Activated CD4-positive, alpha-beta T cell treated with anti-CD3 and anti-CD28 coated beads, Interleukin-2, amount 50 U/mL, for 48 hours (primary cell): ENCODE measurements around the gene TULP3.

ENCODE experiments used
- DNase-seq, 2 experiments: peaks; one replicate each; pipeline ENCODE4 v3.0.0-alpha.2; 2020

The TULP3 gene

DNA sequence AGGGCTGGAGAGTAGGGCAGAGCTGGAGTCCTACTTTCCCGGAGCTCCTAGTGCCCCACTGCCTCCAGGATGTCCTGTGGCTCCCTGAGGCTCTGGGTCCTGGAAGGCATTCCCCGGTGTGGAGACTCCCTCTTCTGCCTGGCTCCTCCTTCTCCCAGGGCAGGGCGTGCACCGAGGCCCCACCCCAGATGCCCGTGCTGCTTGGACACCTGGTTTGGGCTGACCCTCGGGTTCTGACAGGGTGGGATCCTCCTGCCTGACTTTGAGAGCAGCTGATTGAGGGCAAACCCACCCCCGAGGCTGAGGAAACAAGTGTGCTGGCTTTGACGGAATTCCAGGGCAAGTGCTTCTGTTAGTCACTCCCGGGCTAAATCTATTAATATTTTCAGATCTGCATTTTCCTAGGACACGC, 83.9 kb downstream of the TULP3 start:
- DNase-seq = no peak

- no peak for DNase-seq
Observed at GRCh38 chr12:2976581-2976996, 85.9 kb downstream of the TULP3 start.

GRCh38 chr12:2977776-2978175, 87.1 kb downstream of the TULP3 start:
- DNase-seq = no peak

DNA sequence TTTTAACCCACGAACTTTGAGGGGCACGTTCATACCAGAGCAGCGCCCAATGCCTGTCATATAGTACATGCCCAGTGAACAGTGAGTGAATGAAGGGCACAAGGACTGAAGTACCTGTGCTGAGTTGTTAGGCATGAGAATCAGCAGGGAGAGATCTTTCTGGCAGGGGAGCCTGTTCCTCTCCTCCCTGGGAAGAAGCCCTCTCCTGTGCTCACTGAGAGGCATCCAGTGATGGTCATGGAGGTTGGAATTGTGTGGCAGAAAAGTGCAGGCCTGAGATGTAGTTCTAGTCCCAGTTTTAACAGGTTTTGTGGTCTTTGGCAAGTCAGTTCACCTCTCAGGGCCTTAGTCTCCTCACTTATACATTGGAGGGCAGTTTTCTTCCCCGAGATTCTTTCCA, 89.1 kb downstream of the TULP3 start:
- DNase-seq = no peak

- no peak for DNase-seq
Observed at GRCh38 chr12:2980630-2981029, 89.9 kb downstream of the TULP3 start.

DNA sequence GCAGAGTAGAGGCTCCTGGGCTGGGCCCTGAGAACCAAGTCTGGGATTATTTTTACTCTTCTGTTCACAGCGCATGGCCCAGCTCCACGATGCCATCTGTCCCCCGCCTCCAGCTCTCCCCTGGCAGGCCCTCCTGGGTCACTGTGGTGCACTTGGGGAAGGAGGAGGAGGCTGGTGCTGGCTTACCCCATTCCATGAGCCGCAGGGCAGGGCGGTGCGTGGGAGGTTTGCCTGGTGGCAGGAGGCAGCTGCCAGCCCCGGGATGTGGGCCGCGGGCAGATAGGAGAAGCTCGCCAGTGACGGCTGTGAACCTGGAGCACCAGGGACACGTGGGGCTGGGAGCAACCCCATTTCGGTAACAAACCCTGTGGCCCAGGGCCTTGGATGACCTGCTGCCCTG, 91.7 kb downstream of the TULP3 start:
- DNase-seq = no peak

DNA sequence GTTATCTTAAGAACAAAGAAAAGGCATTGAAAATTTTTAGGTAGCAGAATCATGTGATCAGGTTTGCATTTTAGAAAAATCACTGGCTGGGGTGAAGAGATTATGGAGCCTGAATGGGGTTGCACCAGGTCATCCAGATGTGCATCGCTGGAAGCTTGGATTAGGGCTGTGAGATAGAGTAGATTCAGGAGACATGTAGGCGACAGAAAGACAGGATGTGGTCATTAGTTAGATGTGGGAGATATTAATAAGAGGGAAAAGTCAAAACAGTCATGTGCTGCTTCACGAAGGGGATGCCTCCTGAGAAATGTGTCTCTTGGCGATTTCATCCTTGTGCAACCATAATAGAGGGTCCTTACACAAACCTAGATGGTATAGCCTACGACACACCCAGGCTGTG, 93.6 kb downstream of the TULP3 start:
- DNase-seq = no peak

DNA sequence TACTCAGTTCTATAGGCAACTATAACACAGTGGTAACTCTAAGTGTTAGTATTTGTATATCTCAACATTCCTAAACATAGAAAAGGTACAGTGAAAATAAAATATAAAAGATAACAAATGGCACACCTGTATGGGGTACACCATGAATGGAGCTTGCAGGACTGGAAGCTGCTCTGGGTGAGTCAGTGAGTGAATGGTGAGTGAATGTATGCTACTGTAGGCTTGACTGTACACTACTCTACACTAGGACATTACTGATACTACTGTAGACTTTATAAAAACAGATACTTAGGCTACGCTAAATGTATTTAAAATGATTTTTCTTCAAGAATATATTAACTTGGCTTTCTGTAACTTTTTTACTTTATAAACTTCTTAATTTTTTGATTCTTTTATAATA, 94.0 kb downstream of the TULP3 start:
- DNase-seq = no peak

DNA sequence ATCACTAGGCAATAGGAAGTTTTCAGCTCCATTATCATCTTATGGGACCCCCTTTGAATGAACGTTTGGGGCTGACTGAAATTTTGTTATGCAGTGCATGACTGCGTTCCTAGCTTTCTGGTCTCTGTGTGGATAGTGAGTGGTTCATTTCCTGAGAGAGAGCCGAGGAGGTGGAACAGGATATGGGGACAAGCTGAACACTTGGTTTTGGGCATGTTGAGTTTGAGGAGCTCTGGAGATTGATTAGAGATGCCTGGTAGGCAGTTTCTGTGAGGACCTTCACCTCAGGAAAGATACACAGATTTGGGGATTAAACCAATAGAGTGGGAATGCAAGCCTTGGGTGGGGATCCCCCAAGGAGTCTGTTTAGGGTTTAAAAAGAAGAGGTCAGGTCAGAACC, 96.2 kb downstream of the TULP3 start:
- no peak for DNase-seq

- no peak for DNase-seq
Observed at GRCh38 chr12:2988494-2988893, 97.8 kb downstream of the TULP3 start.
